HTR-8/SVneo (cell line): Measurements from ENCODE around the gene TJP2.

ENCODE experiments used
- DNase-seq: peaks from one replicate; pipeline ENCODE4 v3.0.0; 2011; ENCODE audit warnings: low spot score, mixed read lengths; ENCODE audit not compliant: insufficient read length
- FAIRE-seq: peaks from 2 replicates; lab custom pipeline; 2011; peaks lifted over from hg19 to GRCh38; lab: Jason Lieb, UNC

Gene TJP2

DNA sequence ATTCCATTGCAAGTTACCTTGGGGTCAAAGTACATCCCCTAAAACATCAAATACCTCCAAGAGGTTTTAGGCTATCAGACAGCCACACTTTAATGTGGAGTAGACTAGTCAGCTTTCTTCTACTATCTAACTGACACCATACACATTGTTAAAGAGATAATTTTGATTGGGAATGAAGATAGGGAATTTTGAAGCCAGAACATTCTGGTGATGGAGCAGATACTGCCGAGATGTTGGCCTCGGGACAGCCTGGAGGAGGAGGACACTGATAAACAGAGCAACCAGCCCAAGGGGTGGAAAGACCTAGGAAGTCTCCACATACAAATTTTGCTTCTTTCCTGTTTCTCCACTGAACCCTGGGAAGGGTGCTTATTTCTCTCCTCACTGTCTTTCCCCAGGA, 14.9 kb downstream of the TJP2 start:
- FAIRE-seq (no peak), DNase-seq (no peak)

DNA sequence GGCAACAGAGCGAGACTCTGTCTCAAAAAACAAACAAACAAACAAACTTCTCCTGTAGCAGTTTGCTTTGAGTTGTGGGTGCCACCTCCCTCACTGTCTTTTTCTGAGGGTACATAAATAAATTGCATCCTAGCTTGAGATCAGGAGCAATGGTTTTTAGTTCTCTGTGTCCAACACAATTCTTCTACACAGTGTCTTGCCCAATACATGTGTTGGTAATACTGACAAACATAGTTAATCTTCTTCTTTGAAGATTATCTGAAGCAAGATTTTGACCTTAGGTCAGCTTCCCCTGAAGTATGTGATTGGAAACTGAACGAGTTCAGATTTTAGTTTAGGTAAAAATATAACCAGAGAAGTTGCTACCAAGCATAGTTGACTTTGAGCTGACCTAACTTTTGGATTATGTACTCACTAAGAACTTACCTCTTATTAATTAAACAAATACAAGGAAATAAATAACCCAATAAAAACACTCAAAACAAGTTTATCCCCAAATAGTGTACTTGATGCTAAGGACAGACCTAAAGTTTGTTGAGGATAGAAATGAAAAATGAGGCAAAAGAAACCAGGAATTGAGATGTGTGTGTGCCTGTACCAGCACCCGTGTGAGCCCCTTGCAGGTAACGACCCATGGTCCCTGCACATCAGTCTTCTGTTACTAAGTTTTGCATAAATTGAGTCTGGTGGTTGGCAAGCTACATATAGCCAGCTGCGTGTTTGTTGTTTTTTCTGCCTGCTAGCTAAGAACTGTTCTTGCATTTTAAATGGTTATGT, 16.2 kb downstream of the TJP2 start:
- DNase-seq (no peak), FAIRE-seq (no peak)

DNA sequence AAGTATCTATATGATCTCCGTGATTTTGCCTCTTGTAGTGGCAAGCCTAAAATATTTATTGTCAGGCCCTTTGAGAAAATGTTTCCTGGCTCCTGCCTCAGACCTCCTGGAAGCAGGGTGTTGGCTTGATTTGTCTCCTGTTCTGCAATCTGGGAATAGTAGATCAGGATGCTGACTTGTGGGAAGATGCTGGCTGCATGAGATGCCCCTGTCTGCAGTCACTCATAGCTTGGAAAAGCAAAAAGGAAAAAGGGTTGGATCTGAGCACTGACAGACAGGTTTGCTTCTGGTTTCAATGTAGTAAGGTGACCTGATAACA, 16.7 kb downstream of the TJP2 start:
- DNase-seq = no peak
- FAIRE-seq = no peak

DNA sequence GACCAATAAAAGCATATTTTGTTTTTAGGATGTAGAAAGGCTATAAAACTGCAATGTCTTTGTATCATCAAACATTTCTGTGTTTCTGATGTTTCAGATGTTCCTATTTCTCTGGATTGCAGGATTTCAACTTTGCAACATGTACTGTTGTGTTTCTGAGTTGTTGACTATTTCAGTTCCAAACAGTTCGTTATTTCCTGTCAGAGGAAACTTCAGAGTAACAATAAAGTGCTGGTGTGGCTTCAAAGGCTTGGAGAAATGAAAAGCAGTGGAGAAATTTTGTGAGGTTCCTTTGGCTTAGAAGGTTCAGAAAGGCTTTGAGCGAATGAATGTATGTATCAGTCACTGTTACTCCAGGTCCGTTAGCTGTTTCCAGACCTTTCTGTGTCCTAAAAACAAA, 17.2 kb downstream of the TJP2 start:
- no peak for FAIRE-seq

DNA sequence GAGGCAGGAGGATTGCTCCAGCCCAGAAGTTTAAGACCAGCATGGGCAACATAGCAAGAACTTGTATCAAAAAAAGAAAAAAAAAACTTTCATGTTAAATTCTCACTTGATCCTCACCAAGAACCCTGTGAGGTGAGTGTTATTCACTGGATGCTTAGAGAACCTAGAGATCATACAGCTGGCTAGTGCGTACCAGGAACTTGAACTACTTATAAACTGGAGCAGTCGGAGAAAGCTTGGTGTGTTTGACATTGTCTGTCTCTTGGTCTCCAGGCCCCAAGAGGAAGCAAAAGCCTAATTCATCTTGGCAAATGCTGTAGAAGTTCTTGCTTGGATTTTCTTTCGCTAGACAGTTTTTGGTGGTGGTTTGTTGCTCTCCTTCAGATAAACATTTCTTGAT, 18.1 kb downstream of the TJP2 start:
- no peak for DNase-seq
- FAIRE-seq = no peak

More for the DNA sequence above, 17.2 kb downstream of the TJP2 start:
- DNase-seq = no peak

DNA sequence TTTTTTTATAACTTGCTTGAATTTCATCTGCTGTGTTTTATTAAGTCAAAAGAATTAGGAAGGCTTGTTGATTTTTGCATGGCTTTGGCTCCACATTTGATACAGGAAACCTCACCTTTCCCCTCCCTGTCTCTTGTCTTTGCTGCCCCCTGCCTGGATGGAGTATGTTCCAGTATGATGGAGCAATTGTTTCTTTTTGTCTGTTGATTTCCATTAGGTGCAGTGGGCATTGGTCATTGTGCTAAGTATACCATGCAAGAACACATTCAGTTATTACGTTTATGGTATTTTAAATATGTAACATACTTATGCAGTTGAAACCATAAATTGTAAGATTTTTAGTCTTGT, 19.6 kb downstream of the TJP2 start:
- FAIRE-seq (no peak), DNase-seq (no peak)

DNA sequence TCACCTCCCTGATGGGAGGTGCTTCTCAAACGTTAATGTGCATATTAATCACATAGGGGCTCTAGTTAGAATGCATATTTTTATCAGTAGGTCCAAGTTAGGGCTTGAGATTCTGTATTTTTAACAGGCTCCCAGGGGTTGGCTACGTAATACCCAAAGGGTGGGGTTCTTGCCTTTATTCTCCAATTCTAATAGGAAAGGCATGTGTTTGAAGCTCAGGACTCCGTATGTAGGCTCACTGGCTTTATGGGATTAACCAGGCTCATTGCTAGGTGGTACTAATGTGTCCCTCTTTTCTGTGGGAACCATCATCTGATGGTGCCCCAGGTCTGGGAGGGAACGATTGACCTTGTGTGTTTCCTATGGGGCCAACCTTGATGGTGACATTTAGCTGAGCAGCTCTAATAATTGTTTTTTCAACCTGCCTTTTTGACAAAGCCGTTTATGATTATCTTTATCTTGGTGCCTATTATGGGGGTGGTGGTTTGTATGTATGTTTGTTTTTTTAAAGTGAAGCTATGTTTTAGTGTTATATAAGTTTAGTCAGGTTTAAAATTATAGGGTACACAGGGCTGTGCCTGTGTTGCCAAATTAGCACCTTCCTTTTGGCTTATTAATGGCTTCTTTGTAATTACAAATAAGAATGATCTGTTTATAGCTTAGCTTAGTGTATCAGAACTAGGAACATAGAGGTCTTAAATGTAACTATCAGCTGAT, 20.8 kb downstream of the TJP2 start:
- DNase-seq (no peak), FAIRE-seq (no peak)

DNA sequence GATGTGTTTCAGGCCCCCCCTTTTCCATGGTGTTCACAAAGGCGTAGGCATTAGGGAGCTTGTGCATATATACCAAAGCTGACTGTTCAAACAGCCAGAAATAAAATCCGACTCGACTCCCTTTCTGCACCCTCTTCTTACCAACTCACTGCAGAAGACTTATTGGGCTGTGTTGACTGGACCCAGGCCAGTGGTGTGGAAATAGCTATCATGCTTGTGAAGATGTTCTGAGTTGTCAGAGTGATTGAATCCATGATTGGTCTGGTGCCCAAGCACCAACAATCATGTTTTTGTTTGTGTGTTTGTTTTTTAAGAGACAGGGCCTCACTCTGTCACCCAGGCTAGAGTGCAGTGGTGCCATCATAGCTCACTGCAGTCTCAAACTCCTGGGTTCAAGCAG, 21.6 kb downstream of the TJP2 start:
- no peak for DNase-seq
- FAIRE-seq = no peak

DNA sequence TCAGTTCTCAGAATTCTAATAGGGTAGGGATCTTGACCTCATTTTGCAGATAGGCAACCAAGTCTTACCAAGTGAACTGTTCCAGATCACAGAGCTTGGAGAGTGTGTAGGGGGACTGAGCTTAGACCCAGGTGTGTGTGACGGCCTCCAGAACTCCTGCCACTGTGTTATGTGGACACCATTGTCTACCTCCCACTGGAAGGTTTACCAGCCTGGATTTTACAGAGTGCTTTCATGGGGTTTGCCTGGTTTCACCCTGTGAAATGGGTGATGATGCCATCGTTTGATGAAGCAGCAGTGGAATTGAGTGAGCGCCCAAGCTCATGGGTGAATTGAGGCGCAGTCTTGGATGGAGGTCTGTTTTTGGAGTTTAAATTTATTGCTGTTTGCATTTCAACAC, 23.6 kb downstream of the TJP2 start:
- DNase-seq (no peak), FAIRE-seq (no peak)

DNA sequence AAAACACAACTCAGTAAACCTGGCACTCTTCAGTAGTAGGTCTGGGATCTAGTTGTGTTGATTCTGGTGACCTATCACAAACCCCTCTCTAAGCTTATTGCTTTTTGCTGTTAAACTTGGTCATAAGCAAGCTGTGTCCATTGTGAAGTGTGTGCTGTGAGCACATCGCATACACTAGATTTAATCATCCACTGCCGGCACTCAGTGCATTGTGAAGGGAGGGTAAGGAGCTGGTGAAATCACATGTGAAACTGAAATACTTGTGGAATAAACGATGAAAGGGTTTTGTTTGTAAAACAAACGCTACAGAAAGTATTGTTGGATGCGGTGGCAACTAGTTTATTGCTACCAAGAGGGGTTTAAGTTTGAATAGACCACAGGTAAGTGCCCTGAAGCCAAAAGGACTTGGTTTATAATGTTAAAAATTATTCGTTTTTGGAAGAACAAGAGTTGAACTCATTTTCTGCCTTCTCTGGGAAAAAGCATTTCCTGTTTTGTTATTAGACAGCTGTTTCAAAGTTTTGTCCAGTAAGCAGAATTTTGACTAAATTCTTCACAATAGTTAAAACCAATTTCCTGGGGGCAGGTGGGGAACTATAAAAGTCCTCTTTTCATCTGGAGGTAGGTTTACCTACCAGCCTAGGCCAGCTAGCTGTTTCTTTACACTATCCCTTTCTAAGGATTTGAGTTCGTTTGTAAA, 24.6 kb downstream of the TJP2 start:
- FAIRE-seq (no peak), DNase-seq (no peak)

DNA sequence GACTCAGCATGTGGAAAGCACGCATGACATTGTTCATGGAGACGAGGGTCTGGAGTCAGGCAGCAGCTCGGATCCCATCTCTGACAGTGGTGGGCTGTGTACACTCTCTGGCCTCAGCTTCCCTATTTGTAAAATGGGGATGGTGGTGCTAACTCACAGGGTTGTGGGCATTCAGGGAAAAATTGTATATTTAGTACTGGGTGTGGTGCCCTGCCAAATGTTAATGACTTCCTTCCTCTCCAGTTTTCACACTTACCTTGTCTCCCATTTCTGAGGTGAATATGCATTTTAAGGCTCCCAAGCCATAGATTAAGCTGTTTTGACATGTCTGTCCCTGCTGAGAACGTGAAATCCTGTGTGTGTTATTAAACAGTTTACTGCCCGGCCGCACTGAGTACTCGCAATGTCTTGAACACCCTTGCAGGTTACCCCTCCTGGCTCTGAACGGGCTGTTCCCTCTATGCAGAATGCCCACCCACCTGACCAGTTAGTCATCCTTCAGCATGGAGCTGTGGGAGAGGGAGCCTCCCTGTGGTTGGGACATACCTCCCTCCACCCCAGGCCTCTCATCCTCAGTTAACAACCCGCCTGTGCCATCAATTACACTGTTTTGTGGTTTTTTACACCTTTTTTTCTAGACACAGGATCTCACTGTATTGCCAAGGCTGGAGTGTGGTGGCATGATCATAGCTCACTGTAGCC, 25.8 kb downstream of the TJP2 start:
- no peak for FAIRE-seq

DNA sequence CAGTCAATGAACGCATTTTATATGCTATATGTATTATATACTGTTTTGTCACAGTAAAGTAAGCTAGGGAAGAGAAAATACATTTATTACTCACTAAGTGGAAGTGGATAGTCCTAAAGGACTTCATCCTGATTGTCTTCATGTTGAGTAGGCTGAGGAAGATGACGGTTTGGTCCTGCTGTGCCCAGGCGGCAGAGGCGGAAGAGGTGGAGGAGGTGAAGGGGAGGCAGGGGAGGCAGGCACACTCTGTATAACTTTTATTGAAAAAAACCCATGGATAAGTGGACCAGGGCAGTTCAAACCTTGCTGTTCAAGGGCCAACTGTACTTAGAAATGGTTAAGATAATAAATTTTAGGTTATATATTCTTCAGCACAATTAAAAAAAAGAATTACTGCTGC, 28.5 kb downstream of the TJP2 start:
- DNase-seq (no peak), FAIRE-seq (no peak)

More for the DNA sequence above, 25.8 kb downstream of the TJP2 start:
- DNase-seq = peak; percentile 29

DNA sequence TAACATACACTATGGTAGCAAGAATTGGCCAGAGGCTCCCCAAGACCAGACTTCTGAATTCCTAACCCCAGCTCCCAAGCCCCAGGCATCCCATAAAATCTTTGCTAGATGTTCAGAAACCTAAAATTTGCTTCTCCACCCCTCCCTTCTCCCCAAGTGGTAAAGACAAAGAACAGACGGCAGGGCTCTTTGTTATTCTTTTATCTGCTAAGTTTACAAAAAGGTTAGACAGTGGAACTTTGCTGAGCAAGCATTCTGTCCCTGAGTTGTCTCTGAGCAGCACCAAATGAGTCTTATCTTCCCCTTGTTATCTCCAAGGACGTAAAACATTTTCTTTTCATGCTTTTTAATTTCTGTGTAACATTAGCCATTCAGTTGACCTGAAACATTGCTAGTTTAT, 30.2 kb downstream of the TJP2 start:
- FAIRE-seq (no peak), DNase-seq (no peak)

DNA sequence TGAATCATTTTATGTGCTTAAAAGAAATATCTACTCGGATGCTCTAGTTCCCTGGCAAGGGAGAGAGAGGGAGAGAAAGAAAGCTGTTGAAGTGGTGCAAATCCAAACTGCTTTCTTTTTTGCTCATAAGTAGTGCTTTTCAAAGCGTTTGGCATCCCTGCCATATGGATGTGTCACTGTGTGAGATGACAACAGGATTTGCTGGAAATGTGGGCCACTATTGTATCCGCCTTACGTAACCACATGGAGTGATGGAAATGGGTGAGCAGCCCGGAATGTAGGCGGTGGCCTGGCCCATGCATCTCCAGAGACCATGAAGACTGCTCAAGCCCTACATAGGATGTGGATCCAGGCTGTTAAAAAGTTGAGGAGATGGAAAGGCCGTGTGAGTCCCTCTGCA, 30.8 kb downstream of the TJP2 start:
- no peak for DNase-seq
- FAIRE-seq = no peak

DNA sequence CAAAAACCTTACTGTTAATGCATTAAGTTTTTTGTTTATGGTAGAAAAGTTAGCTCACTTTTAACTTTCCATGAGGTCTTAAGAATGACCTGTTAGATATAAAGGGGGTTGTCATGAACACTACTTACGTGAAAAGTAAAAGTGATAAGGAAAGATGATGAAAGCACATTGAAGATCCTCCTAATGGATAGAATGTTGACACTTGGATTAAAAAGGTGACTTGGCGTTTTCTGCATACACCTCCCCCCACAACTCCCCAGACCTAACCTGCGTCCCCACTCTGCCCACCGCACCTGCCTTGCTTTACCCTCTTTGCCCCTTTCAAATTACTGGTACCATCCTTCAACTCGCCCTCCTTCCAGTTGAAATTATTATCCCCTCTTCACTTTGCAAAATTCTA, 32.0 kb downstream of the TJP2 start:
- no peak for DNase-seq
- no peak for FAIRE-seq

DNA sequence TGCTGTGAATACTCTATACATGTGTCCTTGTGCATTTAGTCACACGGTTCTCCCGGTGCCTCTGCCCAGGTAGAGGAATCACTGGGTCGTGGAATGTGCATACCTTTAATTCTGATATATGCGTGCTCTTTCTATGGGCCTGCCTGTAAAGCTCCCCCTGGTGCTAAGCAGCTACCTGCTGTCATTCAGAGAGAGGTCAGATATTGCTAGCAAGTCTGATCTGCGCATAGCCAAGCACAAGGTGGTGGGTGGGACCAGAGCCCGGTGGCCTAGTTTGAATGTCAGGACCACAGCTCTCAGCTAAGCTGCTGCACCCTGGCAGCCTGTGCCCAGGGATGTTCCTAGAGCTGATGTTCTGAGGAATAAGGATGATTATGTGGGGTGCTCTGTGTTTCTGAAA, 33.4 kb downstream of the TJP2 start:
- DNase-seq (no peak), FAIRE-seq (peak; percentile 20)

DNA sequence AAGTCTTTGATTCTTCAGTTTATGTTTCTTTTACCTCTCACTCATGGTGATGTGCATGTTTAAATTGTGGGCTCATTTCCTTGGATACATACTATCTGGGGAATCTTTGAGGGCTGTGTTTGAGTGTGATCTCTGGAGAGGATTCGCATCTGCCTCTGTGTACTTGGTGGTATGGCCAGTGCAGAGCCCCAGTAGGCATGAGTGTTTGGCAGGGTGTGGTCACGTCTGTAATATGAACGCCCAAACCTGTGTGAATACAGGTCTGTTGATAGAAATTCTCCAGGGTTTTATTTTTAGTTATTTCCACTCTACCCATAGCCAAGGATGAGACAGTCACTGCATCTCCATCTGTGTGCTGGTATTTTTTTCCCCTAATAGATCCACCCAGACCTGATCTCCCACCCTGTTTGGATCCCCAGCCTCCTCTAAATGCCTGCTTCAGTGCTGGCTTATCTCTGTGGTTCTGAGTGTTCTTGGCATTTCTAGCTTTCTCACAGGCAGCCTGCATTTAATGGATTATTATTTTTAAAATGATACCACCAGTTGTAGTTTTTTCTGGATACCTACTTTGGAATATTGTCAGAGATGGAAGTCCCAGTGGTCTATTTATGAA, 37.5 kb downstream of the TJP2 start:
- FAIRE-seq (no peak), DNase-seq (no peak)

DNA sequence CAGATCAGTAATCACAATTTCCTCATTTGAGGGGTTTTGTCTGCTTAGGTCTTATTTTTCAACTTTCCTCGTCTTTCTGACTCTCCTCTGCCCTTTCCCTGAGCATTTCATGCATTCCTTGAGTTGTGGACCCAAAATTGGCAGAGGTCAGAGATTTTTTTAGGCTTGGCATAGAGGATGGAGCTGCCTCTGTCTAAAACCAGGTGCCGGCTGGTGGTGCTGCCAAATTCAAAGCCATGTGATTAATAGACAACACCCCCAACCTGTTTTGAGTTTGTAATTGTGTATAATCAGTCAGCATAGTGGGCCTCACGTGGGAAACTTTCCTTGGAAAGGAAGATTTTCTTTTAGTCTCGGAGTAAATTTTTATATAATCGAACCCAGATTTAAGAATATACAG, 39.6 kb downstream of the TJP2 start:
- FAIRE-seq = no peak
- DNase-seq = no peak

DNA sequence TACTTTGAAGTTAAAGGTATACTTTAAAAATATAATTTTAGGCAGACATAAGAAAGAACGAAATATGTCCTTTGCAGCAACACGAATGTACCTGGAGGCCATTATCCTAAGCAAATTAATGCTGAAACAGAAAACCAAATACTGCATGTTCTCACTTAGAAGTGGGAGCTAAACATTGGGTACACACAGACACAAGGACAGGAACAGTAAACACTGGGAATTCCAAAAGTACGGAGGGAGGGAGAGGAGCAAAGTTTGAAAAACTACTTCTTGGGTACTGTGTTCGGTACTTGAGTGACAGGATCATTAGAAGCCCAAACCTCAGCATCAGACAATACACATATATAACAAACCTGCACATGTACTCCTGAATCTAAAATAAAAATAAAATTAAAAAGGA, 40.9 kb downstream of the TJP2 start:
- FAIRE-seq (no peak), DNase-seq (no peak)

DNA sequence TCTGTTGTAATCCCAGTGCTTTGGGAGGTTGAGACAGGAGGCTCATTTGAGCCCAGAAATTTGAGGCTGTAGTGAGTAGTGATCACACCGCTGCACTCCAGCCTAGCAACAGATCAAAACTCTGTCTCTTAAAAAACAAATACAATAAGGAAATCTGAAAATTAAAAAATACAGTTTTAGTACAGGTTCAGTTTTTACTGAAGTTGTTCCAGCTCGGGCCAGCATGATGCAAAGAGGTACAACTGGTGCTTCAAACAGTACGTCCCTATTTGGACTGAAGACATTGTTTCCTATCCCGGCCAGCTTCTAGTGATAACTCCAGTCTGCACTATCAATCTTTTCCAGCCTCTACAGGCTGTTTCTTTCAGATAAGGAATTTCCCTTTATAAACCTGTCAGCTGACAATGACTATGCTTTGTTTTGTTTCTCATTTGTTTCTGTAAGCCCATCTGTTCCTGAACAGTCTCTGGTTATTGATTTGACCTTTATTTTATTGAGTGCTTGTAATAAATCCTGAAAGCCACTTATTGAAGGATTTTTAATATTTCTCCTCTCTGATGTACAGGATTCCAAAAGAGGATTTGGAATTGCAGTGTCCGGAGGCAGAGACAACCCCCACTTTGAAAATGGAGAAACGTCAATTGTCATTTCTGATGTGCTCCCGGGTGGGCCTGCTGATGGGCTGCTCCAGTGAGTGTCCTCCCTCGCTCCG, 41.9 kb downstream of the TJP2 start:
- no peak for DNase-seq
- FAIRE-seq = no peak
